ENCODE results near the gene CDC42SE2.

DNA sequence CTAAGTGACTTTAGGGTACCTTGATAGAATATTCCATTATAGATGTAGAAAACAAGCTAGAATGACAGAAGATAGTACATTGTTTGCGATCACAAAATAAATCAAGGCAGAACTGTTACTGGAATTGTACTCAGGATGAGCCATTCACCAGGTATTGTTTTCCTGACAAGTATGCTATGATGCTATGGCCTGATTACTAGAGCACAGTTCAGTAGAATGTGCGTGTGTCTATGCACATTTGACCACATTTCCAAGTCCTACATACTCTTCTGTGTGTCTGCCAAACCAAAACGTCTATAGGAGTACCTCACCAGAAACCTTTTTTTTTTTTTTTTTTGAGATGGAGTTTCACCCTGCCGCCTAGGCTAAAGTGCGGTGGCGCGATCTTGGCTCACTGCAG lies 43.3 kb upstream of the CDC42SE2 start:
- no peak for TF ChIP-seq EZH2phosphoT487 (IDR thresholded peaks at IDR 0.05; ENCODE audit: low read depth)
- TF ChIP-seq, protein P1, sequence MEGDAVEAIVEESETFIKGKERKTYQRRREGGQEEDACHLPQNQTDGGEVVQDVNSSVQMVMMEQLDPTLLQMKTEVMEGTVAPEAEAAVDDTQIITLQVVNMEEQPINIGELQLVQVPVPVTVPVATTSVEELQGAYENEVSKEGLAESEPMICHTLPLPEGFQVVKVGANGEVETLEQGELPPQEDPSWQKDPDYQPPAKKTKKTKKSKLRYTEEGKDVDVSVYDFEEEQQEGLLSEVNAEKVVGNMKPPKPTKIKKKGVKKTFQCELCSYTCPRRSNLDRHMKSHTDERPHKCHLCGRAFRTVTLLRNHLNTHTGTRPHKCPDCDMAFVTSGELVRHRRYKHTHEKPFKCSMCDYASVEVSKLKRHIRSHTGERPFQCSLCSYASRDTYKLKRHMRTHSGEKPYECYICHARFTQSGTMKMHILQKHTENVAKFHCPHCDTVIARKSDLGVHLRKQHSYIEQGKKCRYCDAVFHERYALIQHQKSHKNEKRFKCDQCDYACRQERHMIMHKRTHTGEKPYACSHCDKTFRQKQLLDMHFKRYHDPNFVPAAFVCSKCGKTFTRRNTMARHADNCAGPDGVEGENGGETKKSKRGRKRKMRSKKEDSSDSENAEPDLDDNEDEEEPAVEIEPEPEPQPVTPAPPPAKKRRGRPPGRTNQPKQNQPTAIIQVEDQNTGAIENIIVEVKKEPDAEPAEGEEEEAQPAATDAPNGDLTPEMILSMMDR (IDR thresholded peaks at IDR 0.05; ENCODE audit: low read depth, low read length) = no peak
